ENCODE measurements around the gene KRT33B.
A peak's percentile ranks its signal among the peaks of the same experiment; 100 is the strongest.

The KRT33B gene

DNA sequence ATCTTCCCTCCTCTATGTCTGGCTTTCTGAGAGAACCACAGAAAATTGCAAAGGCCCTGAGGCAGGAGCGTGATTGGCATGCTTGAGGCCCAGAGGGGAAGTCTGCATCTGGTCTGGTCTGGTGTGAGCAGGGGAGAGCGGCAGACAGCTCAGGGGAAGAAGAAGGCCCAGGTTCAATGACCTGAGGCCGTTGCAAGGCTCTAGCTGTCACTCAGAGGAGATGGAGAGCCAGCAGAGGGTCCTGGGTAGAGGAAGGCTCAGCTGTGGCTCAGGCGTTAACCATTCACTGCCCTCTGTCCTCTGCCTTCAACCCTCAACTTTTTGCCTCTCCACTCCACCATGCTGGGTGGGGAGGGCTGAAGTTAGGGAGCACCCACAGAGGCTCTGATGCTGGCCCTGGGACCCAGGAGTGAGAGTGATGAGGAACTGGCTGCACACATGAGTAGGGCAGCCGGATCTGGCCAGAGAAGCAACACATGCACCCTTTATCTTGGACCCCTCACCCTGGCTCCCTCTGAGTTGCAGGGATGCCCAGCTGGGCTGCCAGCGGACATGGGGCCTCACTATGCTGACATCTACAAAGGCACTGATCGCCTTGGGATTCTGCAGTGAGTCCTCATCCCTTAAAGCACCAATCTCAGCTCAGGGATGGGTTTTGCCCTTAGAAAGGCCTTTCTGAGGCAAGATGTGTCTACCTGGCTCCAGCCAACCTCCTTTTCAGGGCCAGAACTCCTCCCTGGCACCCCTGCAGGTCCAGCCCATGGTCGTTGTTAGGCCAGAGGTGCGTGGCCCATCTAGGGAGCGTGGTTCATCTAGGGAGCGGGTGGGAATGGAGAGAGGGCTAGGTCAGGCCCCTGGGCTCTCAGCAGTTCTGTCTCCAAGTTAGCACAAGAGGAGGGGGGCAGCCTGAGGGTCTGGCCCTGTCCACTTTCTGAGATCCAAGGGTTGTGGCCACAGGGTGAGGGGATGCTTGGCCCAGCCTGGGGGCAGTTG is 46.4 kb downstream of the KRT33B start:
- no peak for DNase-seq

DNA sequence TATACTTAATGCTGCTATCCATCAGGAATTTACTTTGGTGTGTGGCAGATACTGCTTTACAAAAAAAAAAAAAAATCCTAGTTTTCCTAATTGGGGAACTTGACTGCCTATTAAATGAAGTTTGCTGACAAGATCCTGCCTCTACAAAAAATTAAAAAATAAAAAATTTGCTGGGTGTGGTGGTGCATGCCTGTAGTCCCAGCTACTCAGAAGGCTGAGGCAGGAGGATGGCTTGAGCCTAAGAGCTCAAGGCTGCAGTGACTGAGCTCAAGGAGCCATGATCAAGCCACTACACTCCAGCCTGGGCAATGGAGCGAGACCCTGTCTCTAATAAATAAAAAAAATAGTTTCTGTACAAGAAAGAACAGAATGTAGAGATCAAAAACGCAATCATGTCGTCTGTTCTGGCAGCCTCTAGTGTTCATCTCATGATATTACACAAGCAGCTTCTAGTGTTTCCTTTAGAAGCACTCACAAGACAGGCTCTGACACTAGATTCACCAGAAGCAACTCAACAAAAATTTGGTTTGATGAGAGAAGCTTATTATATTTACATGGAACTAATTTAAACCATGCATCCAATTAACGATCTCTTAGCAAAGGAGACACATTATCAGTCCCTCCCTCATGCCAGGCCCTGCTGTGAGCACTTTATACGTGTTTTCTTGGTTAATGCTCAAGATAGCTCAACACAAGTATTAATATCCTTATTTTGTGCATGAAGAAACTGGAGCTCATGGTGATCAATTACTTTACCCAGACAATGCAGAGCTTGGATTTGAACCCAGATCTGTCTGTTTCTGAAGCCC is 47.3 kb downstream of the KRT33B start:
- DNase-seq: peak; percentile 73

DNA sequence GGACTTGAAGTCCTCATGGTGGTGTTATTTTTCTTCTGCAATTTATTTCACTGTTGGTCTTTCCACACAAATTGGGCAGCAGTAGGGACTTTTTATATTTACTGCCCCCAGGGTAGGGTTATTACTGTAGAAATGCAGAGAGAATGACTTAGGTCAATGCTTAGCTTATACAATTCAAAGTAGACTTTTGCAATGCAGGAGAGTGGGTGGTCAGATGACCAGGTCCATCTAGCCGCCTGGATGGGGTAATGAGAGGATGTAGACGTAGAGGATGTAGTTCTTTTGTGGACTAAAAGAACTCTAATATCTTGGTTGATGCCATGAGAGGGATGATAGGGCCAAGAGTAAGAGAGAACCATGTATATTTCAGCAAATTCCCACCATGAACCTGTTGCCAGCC is 51.4 kb downstream of the KRT33B start:
- DNase-seq: no peak

DNA sequence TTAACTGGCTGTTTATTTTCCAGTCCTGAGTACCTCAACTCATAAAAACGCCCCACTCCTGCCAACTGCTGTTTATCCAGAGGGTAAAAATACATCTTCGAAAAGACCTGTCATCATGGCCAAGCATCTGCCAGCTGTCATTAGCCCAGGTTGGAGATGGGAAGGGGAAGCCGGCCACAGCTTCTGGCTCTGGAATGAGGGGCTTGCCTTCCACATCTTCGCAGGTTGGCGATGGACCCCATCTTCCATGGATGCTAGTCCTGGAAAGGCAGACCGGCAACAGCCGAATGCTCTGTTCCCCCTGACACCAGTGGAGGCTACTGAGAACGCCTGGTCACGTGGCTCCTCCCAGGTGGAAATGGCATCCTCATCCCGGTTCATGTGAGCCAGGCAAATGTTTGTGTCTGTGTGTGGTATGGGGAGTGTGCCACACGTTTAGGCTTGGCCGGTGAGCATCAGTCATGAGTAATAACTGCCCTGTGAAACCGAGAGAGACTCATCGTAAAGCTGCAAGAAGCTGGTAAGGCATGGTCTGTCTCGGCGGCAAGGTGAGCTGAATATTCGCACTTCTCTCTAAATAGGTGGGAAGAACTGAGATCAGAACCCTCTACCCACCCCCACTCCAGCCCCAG is 53.7 kb downstream of the KRT33B start:
- DNase-seq: no peak

DNA sequence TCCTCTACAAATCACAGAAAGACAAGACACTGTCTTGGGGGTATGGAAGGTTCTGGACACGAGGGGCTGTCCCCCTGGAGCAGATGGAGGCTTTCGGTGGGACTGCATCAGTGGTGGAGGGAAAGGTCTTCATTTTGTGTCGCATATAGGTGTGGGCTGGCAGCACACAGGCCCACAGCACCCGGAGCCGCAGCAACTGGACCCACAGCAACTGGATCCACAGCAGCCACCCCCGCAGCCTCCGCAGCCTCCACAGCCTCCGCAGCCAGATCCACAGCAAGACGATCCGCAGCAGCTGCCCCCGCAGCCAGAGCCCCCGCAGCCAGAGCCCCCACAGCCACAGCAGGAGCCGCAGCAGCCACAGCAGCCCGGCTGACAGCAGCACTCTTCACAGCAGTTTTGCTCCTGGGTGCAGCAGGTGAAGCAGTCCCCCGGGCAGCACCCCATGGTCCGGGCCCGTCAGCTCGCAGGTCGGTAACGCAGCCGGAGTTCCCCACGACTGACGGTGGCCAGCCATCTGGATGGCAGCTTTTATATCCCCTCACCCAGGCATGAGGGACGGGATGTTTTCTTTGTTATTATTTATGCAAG is 54.3 kb downstream of the KRT33B start, which contains the start of gene KRTAP17-1:
Gene KRTAP17-1 (minus strand): TSS at position 507 of the 591 bp plus-strand sequence. CDS start 60 bp downstream, at position 447.
- no peak for DNase-seq
